IMR-90 (cell line): Measurements from ENCODE around the gene TRHDE. TPM values are rescaled to one million over a fixed set of nuclear protein-coding genes. Genes with fewer than 3 reads are reported as not detected.

ENCODE experiments used
- ATAC-seq: fragments of 200-7000 bp; cut with Tn5 transposase; 2 replicates; pipeline ENCODE4 v1.9.1; 2020; ENCODE audit warnings: low read depth, mild to moderate bottlenecking, moderate library complexity
- BruUV-seq: library from RNA; stranded (reverse); fragments of 400-500 nt; replicated peaks from 2 replicates; lab custom pipeline; 2021; lab: Mats Ljungman, UMichigan
- CTCF ChIA-PET: fragments of 300-600 bp; formaldehyde crosslinking; extraction: SDS; loops from one replicate; lab custom pipeline; 2021; ENCODE audit warnings: antibody characterized with exemption; lab: Yijun Ruan, JAX
- POLR2A ChIA-PET: fragments of 300-600 bp; sonication (Branson Sonifier 250); formaldehyde crosslinking; loops from one replicate; lab custom pipeline; 2022; ENCODE audit warnings: antibody characterized with exemption; ENCODE audit not compliant: unreplicated experiment; lab: Charles Lee
- DNase-seq: peaks from one replicate; pipeline ENCODE4 v3.0.0; 2013
- H2AFZ ChIP-seq: replicated peaks from 2 replicates; pipeline ENCODE3; 2013; ENCODE audit warnings: low read length, mild to moderate bottlenecking; ENCODE audit not compliant: poor library complexity
- H2AK5ac ChIP-seq: 2 replicates; pipeline ENCODE4 v1.6.1; 2013; ENCODE audit warnings: low read depth, low read length, inconsistent platforms
- H2AK9ac ChIP-seq: replicated peaks from 2 replicates; pipeline ENCODE3; 2013; ENCODE audit warnings: mild to moderate bottlenecking, low read depth, low read length, moderate library complexity; ENCODE audit not compliant: poor library complexity
- H2BK120ac ChIP-seq: 2 replicates; pipeline ENCODE4 v1.6.1; 2013; ENCODE audit warnings: low read depth, low read length, inconsistent platforms
- H2BK15ac ChIP-seq: 3 replicates; pipeline ENCODE4 v1.6.1; 2013; ENCODE audit warnings: low read depth, low read length, inconsistent platforms
- H2BK20ac ChIP-seq: 2 replicates; pipeline ENCODE4 v1.6.1; 2013; ENCODE audit warnings: low read depth, mild to moderate bottlenecking, inconsistent platforms, low read length, moderate library complexity
- H2BK5ac ChIP-seq: 2 replicates; pipeline ENCODE4 v1.6.1; 2013; ENCODE audit warnings: mild to moderate bottlenecking, low read depth, low read length, inconsistent platforms; ENCODE audit not compliant: poor library complexity, severe bottlenecking
- H3K14ac ChIP-seq: replicated peaks from 2 replicates; pipeline ENCODE4 v1.6.1; 2013; ENCODE audit warnings: low read depth, low read length, inconsistent platforms
- H3K18ac ChIP-seq: 2 replicates; pipeline ENCODE4 v1.6.1; 2013; ENCODE audit warnings: low read depth, low read length, control low read depth
- H3K23ac ChIP-seq: 2 replicates; pipeline ENCODE4 v1.6.1; 2013; ENCODE audit warnings: low read depth, low read length, inconsistent platforms
- H3K27ac ChIP-seq: 2 replicates; pipeline ENCODE4 v1.5.1; 2013; ENCODE audit warnings: mild to moderate bottlenecking, control low read depth, low read length; ENCODE audit not compliant: insufficient read depth
- H3K27me3 ChIP-seq: 2 replicates; pipeline ENCODE4 v1.6.1; 2013; ENCODE audit warnings: low read length; ENCODE audit not compliant: control insufficient read depth, insufficient read depth
- H3K36me3 ChIP-seq: 2 replicates; pipeline ENCODE4 v1.6.1; 2013; ENCODE audit warnings: low read length, mixed read lengths; ENCODE audit not compliant: control insufficient read depth, insufficient read depth
- H3K4ac ChIP-seq: 2 replicates; pipeline ENCODE4 v1.6.1; 2013; ENCODE audit warnings: low read depth, low read length, inconsistent platforms
- H3K4me1 ChIP-seq: 2 replicates; pipeline ENCODE4 v1.6.1; 2013; ENCODE audit warnings: low read length, mixed read lengths; ENCODE audit not compliant: control insufficient read depth, insufficient read depth
- H3K4me2 ChIP-seq: 2 replicates; pipeline ENCODE4 v1.6.1; 2013; ENCODE audit warnings: low read depth, mild to moderate bottlenecking, control low read depth, low read length, moderate library complexity
- H3K4me3 ChIP-seq: 2 replicates; pipeline ENCODE4 v1.5.1; 2013; ENCODE audit warnings: low read depth, mild to moderate bottlenecking, control low read depth, low read length, moderate library complexity; ENCODE audit not compliant: insufficient read depth
- H3K56ac ChIP-seq: 2 replicates; pipeline ENCODE4 v1.6.1; 2013; ENCODE audit warnings: low read length, inconsistent platforms; ENCODE audit not compliant: insufficient read depth; ENCODE audit errors: extremely low read depth
- H3K79me1 ChIP-seq, 2 experiments: 2 replicates each; pipeline ENCODE4 v1.6.1; 2013; ENCODE audit warnings: low read length in 2 of 2, inconsistent platforms in 1 of 2, low read depth in 1 of 2
- H3K9ac ChIP-seq: 2 replicates; pipeline ENCODE4 v1.6.1; 2013; ENCODE audit warnings: low read depth, low read length, control low read depth
- H3K9me1 ChIP-seq: 2 replicates; pipeline ENCODE4 v1.6.1; 2013; ENCODE audit warnings: low read length, inconsistent platforms; ENCODE audit not compliant: insufficient read depth
- H3K9me3 ChIP-seq: 2 replicates; pipeline ENCODE4 v1.6.1; 2013; ENCODE audit warnings: low read length; ENCODE audit not compliant: control insufficient read depth, insufficient read depth
- H4K20me1 ChIP-seq: 2 replicates; pipeline ENCODE4 v1.6.1; 2013; ENCODE audit warnings: low read length, inconsistent platforms; ENCODE audit not compliant: insufficient read depth
- H4K5ac ChIP-seq: 2 replicates; pipeline ENCODE4 v1.6.1; 2013; ENCODE audit warnings: mild to moderate bottlenecking, low read depth, low read length, control low read depth
- H4K8ac ChIP-seq, 2 experiments: 2 replicates each; pipeline ENCODE4 v1.6.1; 2013; ENCODE audit warnings: low read depth in 2 of 2, low read length in 2 of 2, control low read depth in 1 of 2, inconsistent platforms in 1 of 2
- H4K91ac ChIP-seq: 2 replicates; pipeline ENCODE4 v1.6.1; 2013; ENCODE audit warnings: low read depth, low read length, inconsistent platforms; ENCODE audit not compliant: insufficient read depth
- BHLHE40 ChIP-seq: fragments of 150-350 bp; IDR thresholded peaks from 2 replicates; pipeline ENCODE4 v1.6.1; 2016; ENCODE audit warnings: mild to moderate bottlenecking, low read depth, low read length
- FOS ChIP-seq: fragments of 150-350 bp; IDR thresholded peaks from 2 replicates; pipeline ENCODE4 v1.6.1; 2016; ENCODE audit warnings: low read depth, low read length
- whole genome bisulfite sequencing, 2 experiments: methylation state at CpG; one replicate each; pipeline versions ENCODE4 v1.1.5 to v1.1.7; 2013; ENCODE audit warnings: missing lambda C conversion rate in 2 of 2; ENCODE audit not compliant: insufficient read length in 1 of 2; ENCODE audit errors: extremely low coverage in 2 of 2; 5-methylcytosine and 5-hydroxymethylcytosine counted together
- dilution Hi-C: fragments of 300-500 bp; cut with HindIII; formaldehyde crosslinking; loops from one replicate; pipeline ENCODE4 v1.14.3; 2018; ENCODE audit warnings: low sequenced_read_pairs; ENCODE audit not compliant: unreplicated experiment
- in situ Hi-C: fragments of 300-500 bp; cut with MboI; formaldehyde crosslinking; loops from 3 replicates; pipeline ENCODE4 v1.14.3; 2019; ENCODE audit warnings: low sequenced_read_pairs, inconsistent platforms, mixed read lengths
- intact Hi-C: fragments of 100-400 bp; cut with micrococcal nuclease; formaldehyde crosslinking; loops from 2 replicates; pipeline ENCODE4 v1.10.0; 2022
- polyA plus RNA-seq, 3 experiments: library from polyadenylated mRNA; depleted of rRNA; stranded (reverse); fragments of >200 nt; gene quantifications; 2 replicates each; pipeline ENCODE4 v1.2.3, GENCODE V29; 2012; ENCODE audit warnings: low replicate concordance in 1 of 3
- total RNA-seq: library from RNA; depleted of rRNA; stranded (reverse); fragments of >200 nt; gene quantifications from 2 replicates; pipeline ENCODE4 v1.2.3, GENCODE V29; 2012

The TRHDE gene
- total and polyA plus RNA-seq, 2 of the 4 experiments (the other 2 are of a cell fraction) = 33.7 to 65.1 TPM

GRCh38 chr12:72285861-72286260, 13.7 kb downstream of the TRHDE start:
- ATAC-seq = no peak
- no peak overlapping the region for H2AFZ ChIP-seq
- peaks cover 11 to 40% of the 10 kb centered on the region in 2 experiments for H3K79me1 ChIP-seq
- no peaks in the 10 kb centered on the region for H3K9me3 ChIP-seq
- H2BK5ac ChIP-seq = peak overlapping the region; percentile 62
- 0 out of 2 replicates have a peak overlapping the region, but pooled peaks have one; percentile 61 for H2BK20ac ChIP-seq
- peaks cover 8% of the 10 kb centered on the region for H3K36me3 ChIP-seq
- H2BK15ac ChIP-seq = peak overlapping the region; percentile 78; the same call in 1 of the 3 replicates
- H4K5ac ChIP-seq = no peak overlapping the region; the same call in 1 of the 2 replicates
- in situ Hi-C loops (no loop called here), dilution Hi-C loops (no loop called here), intact Hi-C loops (loop anchor here (10.0 kb wide), 1 partner anchor 501 kb away; no protein-coding TSS in a partner anchor)
- H3K4me3 ChIP-seq = no peak overlapping the region
- peaks cover 4% of the 10 kb centered on the region; the same call in 1 of the 2 replicates for H3K9me1 ChIP-seq
- no peak overlapping the region for H2AK5ac ChIP-seq
- H3K56ac ChIP-seq = no peak overlapping the region
- H4K8ac ChIP-seq = peak overlapping the region in 1 of 2 experiments; percentile 57; a peak in 2 of 4 replicates
- no peak overlapping the region; the same call in 1 of the 2 replicates for H3K4ac ChIP-seq
- no peak for DNase-seq
- POLR2A ChIA-PET = no interaction called here
- CTCF ChIA-PET = interaction anchor here (0.8 to 1.3 kb wide), 2 partner anchors 17 to 42 kb away, joined by 3 read pairs; no protein-coding TSS in a partner anchor
- no peak overlapping the region for H4K91ac ChIP-seq
- peak overlapping the region; percentile 78; the same call in 1 of the 2 replicates for H3K14ac ChIP-seq
- H3K4me2 ChIP-seq = no peak overlapping the region; the same call in 1 of the 2 replicates
- H2BK120ac ChIP-seq = peak overlapping the region; percentile 62; the same call in 1 of the 2 replicates
- H3K9ac ChIP-seq = no peak overlapping the region
- no peak for TF ChIP-seq FOS
- no peak for TF ChIP-seq BHLHE40
- no TSS peak for BruUV-seq
- H3K18ac ChIP-seq = peak overlapping the region; percentile 64; the same call in 1 of the 2 replicates
- H3K23ac ChIP-seq = peak overlapping the region; percentile 60; the same call in 1 of the 2 replicates
- no peaks in the 10 kb centered on the region for H4K20me1 ChIP-seq
- WGBS, 2 experiments = no CpG with 5 or more reads among the region's 1 CpG
- H2AK9ac ChIP-seq = no peak overlapping the region
- H3K27me3 ChIP-seq = no peaks in the 10 kb centered on the region
- no peak overlapping the region for H3K27ac ChIP-seq
- H3K4me1 ChIP-seq = peaks cover 4% of the 10 kb centered on the region
